Type B pancreatic cell (in vitro differentiated cells): Measurements from ENCODE around the gene KIFC3. TPM values are rescaled to one million over a fixed set of nuclear protein-coding genes. Genes with fewer than 3 reads are reported as not detected.

Experiments used
- DNase-seq: peaks from one replicate; pipeline ENCODE4 v3.0.0; 2021; ENCODE audit warnings: mixed read lengths; ENCODE audit not compliant: unreplicated experiment; ENCODE audit errors: extremely low spot score
- H3K27ac Mint-ChIP-seq: 2 replicates; pipeline ENCODE4 v1.8.0; 2021; ENCODE audit warnings: mild to moderate bottlenecking, mixed read lengths
- H3K27me3 Mint-ChIP-seq: 2 replicates; pipeline ENCODE4 v1.8.0; 2021; ENCODE audit warnings: mixed read lengths
- H3K36me3 Mint-ChIP-seq: 2 replicates; pipeline ENCODE4 v1.8.0; 2021; ENCODE audit warnings: mixed read lengths
- H3K4me1 Mint-ChIP-seq: one replicate; pipeline ENCODE4 v1.8.0; 2021; ENCODE audit warnings: mixed read lengths; ENCODE audit not compliant: unreplicated experiment
- H3K4me3 Mint-ChIP-seq: 2 replicates; pipeline ENCODE4 v1.8.0; 2021; ENCODE audit warnings: mild to moderate bottlenecking, mixed read lengths
- H3K9me3 Mint-ChIP-seq: 2 replicates; pipeline ENCODE4 v1.8.0; 2021; ENCODE audit warnings: mixed read lengths
- total RNA-seq: library from RNA; stranded (reverse); gene quantifications from 2 replicates; pipeline ENCODE4 v1.2.1, GENCODE V29; 2021; ENCODE audit warnings: low replicate concordance
- TF ChIP-seq, protein P1 (sequence below): fragments of 200-600 bp; sonication (generic); conservative IDR thresholded peaks from 2 replicates; pipeline ENCODE4 v1.5.0; 2021; ENCODE audit warnings: antibody characterized with exemption, mild to moderate bottlenecking

KIFC3 gene
- total RNA-seq, 1 donor from 2014 or later, result 27.3 TPM

- DNase-seq, result no peak
- Mint-ChIP-seq H3K27ac (no peak overlapping the region), H3K4me3 (no peak overlapping the region), H3K9me3 (no peaks in the 10 kb centered on the region), H3K4me1 (no peaks in the 10 kb centered on the region), H3K36me3 (no peaks in the 10 kb centered on the region), H3K27me3 (no peaks in the 10 kb centered on the region)
- TF ChIP-seq, protein P1, sequence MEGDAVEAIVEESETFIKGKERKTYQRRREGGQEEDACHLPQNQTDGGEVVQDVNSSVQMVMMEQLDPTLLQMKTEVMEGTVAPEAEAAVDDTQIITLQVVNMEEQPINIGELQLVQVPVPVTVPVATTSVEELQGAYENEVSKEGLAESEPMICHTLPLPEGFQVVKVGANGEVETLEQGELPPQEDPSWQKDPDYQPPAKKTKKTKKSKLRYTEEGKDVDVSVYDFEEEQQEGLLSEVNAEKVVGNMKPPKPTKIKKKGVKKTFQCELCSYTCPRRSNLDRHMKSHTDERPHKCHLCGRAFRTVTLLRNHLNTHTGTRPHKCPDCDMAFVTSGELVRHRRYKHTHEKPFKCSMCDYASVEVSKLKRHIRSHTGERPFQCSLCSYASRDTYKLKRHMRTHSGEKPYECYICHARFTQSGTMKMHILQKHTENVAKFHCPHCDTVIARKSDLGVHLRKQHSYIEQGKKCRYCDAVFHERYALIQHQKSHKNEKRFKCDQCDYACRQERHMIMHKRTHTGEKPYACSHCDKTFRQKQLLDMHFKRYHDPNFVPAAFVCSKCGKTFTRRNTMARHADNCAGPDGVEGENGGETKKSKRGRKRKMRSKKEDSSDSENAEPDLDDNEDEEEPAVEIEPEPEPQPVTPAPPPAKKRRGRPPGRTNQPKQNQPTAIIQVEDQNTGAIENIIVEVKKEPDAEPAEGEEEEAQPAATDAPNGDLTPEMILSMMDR, result no peak
Measured at GRCh38 chr16:57727610-57728009, 74.7 kb downstream of the KIFC3 start.

GRCh38 chr16:57726433-57726947 is 75.8 kb downstream of the KIFC3 start:
- Mint-ChIP-seq H3K27ac (no peak overlapping the region), H3K9me3 (no peaks in the 10 kb centered on the region), H3K27me3 (no peaks in the 10 kb centered on the region)

GRCh38 chr16:57725976-57726375 is 76.3 kb downstream of the KIFC3 start:
- no peak overlapping the region for H3K27ac Mint-ChIP-seq
- no peaks in the 10 kb centered on the region for H3K4me1 Mint-ChIP-seq
- TF ChIP-seq, protein P1, result no peak
- H3K9me3 Mint-ChIP-seq, result no peaks in the 10 kb centered on the region
- DNase-seq, result no peak
- H3K27me3 Mint-ChIP-seq, result no peaks in the 10 kb centered on the region
- H3K4me3 Mint-ChIP-seq, result no peak overlapping the region
- H3K36me3 Mint-ChIP-seq, result no peaks in the 10 kb centered on the region

More at GRCh38 chr16:57726433-57726947, 75.8 kb downstream of the KIFC3 start:
- Mint-ChIP-seq H3K4me1 (no peaks in the 10 kb centered on the region), H3K36me3 (no peaks in the 10 kb centered on the region), H3K4me3 (no peak overlapping the region)
- TF ChIP-seq, protein P1, result no peak
- DNase-seq, result no peak

GRCh38 chr16:57725554-57725953 is 76.7 kb downstream of the KIFC3 start:
- no peaks in the 10 kb centered on the region for H3K4me1 Mint-ChIP-seq
- TF ChIP-seq, protein P1, result no peak
- DNase-seq, result no peak
- no peaks in the 10 kb centered on the region for H3K36me3 Mint-ChIP-seq
- no peak overlapping the region for H3K27ac Mint-ChIP-seq
- H3K9me3 Mint-ChIP-seq, result no peaks in the 10 kb centered on the region
- no peaks in the 10 kb centered on the region for H3K27me3 Mint-ChIP-seq
- no peak overlapping the region for H3K4me3 Mint-ChIP-seq

GRCh38 chr16:57725151-57725550 is 77.1 kb downstream of the KIFC3 start:
- no peaks in the 10 kb centered on the region for H3K27me3 Mint-ChIP-seq
- no peaks in the 10 kb centered on the region for H3K9me3 Mint-ChIP-seq
- H3K36me3 Mint-ChIP-seq, result no peaks in the 10 kb centered on the region
- H3K27ac Mint-ChIP-seq, result no peak overlapping the region
- TF ChIP-seq, protein P1, result no peak
- H3K4me1 Mint-ChIP-seq, result no peaks in the 10 kb centered on the region
- no peak for DNase-seq
- no peak overlapping the region for H3K4me3 Mint-ChIP-seq

DNA sequence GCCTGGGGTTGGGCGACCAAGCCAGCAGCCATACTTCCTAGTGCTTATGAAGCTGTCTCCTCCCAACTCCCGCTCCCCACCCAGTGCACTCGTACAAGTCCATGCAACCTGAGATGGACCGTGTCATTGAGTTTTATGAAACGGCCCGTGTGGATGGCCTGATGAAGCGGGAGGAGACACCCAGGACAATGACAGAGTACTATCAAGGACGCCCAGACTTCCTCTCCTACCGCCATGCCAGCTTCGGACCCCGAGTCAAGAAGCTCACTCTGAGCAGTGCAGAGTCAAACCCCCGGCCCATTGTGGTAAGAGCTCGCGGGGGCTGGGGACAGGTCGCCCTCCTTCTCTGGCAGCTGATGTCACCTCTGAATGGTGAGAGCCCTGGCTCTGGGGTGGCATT is 77.8 kb downstream of the KIFC3 start:
- Mint-ChIP-seq H3K9me3 (no peaks in the 10 kb centered on the region), H3K36me3 (no peaks in the 10 kb centered on the region), H3K4me3 (no peak overlapping the region), H3K27ac (no peak overlapping the region), H3K4me1 (no peaks in the 10 kb centered on the region), H3K27me3 (no peaks in the 10 kb centered on the region)
- TF ChIP-seq, protein P1, result no peak
- no peak for DNase-seq
